ENCODE data around the gene ATOH8.

The ATOH8 gene

GRCh38 chr2:85786865-85787264, 33.1 kb downstream of the ATOH8 start:
- H3K4me3 ChIP-seq (ENCODE audit: low read depth, low read length): no peak overlapping the region
- DNase-seq (ENCODE audit: low read depth, low spot score): no peak
- no peak for TF ChIP-seq CTCF (IDR thresholded peaks at IDR 0.05; ENCODE audit: insufficient read depth, low read length, missing control alignments)
- ChIA-PET POLR2A (interaction anchor here (3.8 kb wide), 1 partner anchor 15 kb away, joined by 22 read pairs; no protein-coding TSS in a partner anchor), CTCF (interaction anchor here (1.1 to 3.1 kb wide), 8 partner anchors 11 to 150 kb away, joined by 3 to 14 read pairs (median 6); partner anchors contain the start of gene ATOH8)

GRCh38 chr2:85787282-85787980, 33.6 kb downstream of the ATOH8 start:
- ChIA-PET CTCF (interaction anchor here (2.1 to 2.5 kb wide), 2 partner anchors 15 to 150 kb away, joined by 6 to 7 read pairs; no protein-coding TSS in a partner anchor), POLR2A (interaction anchor here (3.8 kb wide), 1 partner anchor 16 kb away, joined by 22 read pairs; no protein-coding TSS in a partner anchor)
- DNase-seq (ENCODE audit: low read depth, low spot score): no peak
- no peak for TF ChIP-seq CTCF (IDR thresholded peaks at IDR 0.05; ENCODE audit: insufficient read depth, low read length, missing control alignments)
- no peak overlapping the region for H3K4me3 ChIP-seq (ENCODE audit: low read depth, low read length)

DNA sequence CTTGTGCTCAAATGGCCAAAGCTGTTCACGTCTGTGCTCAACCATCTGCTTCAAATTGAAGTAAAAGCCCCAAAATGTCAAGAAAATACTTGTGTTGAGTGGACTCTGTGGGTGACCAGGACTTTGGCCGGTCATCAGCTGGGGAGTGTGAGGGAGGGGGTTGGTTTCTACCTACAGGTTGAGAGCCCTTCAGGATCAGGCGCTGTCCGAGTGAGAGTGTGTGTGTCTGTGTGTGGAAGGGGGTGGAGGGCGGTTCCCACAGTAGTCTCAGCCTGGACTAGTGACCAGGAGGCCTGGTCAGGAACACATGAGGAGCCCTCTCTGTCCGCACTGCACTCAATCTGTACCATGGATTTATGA, 34.2 kb downstream of the ATOH8 start:
- POLR2A ChIA-PET: no interaction called here
- H3K4me3 ChIP-seq (ENCODE audit: low read depth, low read length): no peak overlapping the region
- TF ChIP-seq CTCF (IDR thresholded peaks at IDR 0.05; ENCODE audit: insufficient read depth, low read length, missing control alignments): no peak
- CTCF ChIA-PET: no interaction called here
- no peak for DNase-seq (ENCODE audit: low read depth, low spot score)

- H3K4me3 ChIP-seq (ENCODE audit: low read depth, low read length): no peak overlapping the region
- no peak for TF ChIP-seq CTCF (IDR thresholded peaks at IDR 0.05; ENCODE audit: insufficient read depth, low read length, missing control alignments)
- no peak for DNase-seq (ENCODE audit: low read depth, low spot score)
- ChIA-PET POLR2A (no interaction called here), CTCF (interaction anchor here (0.9 kb wide), 1 partner anchor 36 kb away, joined by 4 read pairs; no protein-coding TSS in a partner anchor)
Observed at GRCh38 chr2:85788603-85789002, 34.8 kb downstream of the ATOH8 start.

DNA sequence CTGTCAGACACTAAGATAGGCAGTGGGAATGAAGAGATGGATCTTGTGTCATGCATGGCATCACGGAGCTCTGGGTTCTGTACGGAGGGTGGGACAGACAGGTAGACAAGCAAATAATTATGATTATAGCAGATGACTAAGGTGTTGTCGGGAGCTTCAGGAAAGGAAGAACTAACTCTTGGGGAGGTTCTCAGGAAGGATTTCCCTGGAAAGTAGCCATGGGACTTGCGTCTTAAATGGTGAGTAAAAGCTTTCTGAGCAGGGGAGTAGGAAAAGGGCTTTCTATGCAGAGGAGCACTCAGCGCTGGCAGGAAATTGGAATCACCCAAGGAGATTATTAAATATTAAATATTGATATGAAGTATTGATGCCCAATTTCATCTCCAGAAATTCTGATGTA, 35.5 kb downstream of the ATOH8 start:
- ChIA-PET CTCF (interaction anchor here (0.7 to 1.2 kb wide), 3 partner anchors 12 to 36 kb away, joined by 3 to 4 read pairs (median 3); no protein-coding TSS in a partner anchor), POLR2A (no interaction called here)
- H3K4me3 ChIP-seq (ENCODE audit: low read depth, low read length): no peak overlapping the region
- TF ChIP-seq CTCF (IDR thresholded peaks at IDR 0.05; ENCODE audit: insufficient read depth, low read length, missing control alignments): no peak
- DNase-seq (ENCODE audit: low read depth, low spot score): no peak

GRCh38 chr2:85790032-85790431, 36.2 kb downstream of the ATOH8 start:
- CTCF ChIA-PET: interaction anchor here (0.6 to 1.4 kb wide), 5 partner anchors 10 to 45 kb away, joined by 3 to 4 read pairs (median 3); no protein-coding TSS in a partner anchor

More at GRCh38 chr2:85790032-85790431, 36.2 kb downstream of the ATOH8 start:
- no peak overlapping the region for H3K4me3 ChIP-seq (ENCODE audit: low read depth, low read length)
- POLR2A ChIA-PET: no interaction called here
- no peak for TF ChIP-seq CTCF (IDR thresholded peaks at IDR 0.05; ENCODE audit: insufficient read depth, low read length, missing control alignments)
- no peak for DNase-seq (ENCODE audit: low read depth, low spot score)

Data from AG04449 (cell line).